Stimulated activated naive B cell treated with anti-CD40 and anti-IgM and Interleukin-4, amounts not matched to agents 10 μg/mL and 1 μg/mL and 100 μg/mL, for 72 hours (primary cell): ENCODE results near the gene TMPRSS13.

Experiments
- ATAC-seq, 2 donors: fragments of 150-1000 bp; cut with Tn5 transposase; replicated peaks; 2 replicates each; pipeline ENCODE4 v1.10.0; 2021; ENCODE audit warnings: moderate library complexity in 1 of 2
- DNase-seq: peaks from one replicate; pipeline ENCODE4 v3.0.0; 2021
- H3K27ac Mint-ChIP-seq: one replicate; pipeline ENCODE4 v1.8.0; 2022; ENCODE audit warnings: mild to moderate bottlenecking, mixed read lengths
- H3K27me3 Mint-ChIP-seq, 2 donors: one replicate each; pipeline ENCODE4 v1.8.0; 2022; ENCODE audit warnings: mixed read lengths in 2 of 2
- H3K36me3 Mint-ChIP-seq, 2 donors: one replicate each; pipeline ENCODE4 v1.8.0; 2022; ENCODE audit warnings: mixed read lengths in 2 of 2, mild to moderate bottlenecking in 1 of 2
- H3K4me1 Mint-ChIP-seq, 2 donors: one replicate each; pipeline ENCODE4 v1.8.0; 2022; ENCODE audit warnings: mixed read lengths in 2 of 2, mild to moderate bottlenecking in 1 of 2
- H3K4me3 Mint-ChIP-seq, 2 donors: one replicate each; pipeline ENCODE4 v1.8.0; 2022; ENCODE audit warnings: mild to moderate bottlenecking in 2 of 2, mixed read lengths in 2 of 2, moderate library complexity in 1 of 2
- H3K9me3 Mint-ChIP-seq, 2 donors: one replicate each; pipeline ENCODE4 v1.8.0; 2022; ENCODE audit warnings: mixed read lengths in 2 of 2, mild to moderate bottlenecking in 1 of 2

Gene TMPRSS13

DNA sequence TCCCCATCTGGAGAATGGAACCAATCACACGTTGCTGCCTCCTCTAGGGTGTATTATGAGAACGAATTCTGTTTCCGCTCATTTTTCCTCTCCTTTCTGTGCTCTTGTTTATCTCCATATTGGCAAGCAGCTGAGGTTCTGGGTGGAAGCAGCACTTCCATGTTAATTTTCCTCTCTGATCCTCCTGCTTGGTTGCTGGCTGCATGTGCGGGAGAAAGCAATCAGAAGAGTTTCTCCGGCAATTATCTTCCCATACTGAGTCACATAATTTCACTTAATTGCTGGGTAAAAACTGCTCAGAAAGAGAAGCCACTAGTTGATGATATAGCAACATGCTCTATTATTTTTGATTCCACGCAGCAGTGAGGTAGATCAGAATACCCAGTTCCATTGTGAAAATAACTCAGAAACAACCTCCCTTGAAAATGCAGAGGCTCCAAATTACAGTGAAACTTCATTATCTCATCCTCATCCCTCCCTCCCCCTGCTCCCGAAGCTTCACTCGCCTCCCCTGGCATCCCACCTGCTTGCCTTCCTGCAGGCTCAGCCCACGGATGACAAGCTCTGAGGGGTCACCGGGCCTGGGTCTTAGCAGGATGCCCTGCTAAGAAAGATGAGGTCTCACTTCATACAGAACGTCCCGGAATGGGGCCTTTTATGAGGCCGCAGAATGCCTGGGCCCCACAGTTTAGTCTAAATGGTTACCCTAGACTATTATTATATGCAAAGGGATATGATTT lies 73.1 kb downstream of the TMPRSS13 start:
- Mint-ChIP-seq H3K4me1 (peaks cover 0 to 1% of the 10 kb centered on the region in 2 donors), H3K27ac (no peak overlapping the region), H3K9me3 (peaks cover 2 to 8% of the 10 kb centered on the region in 2 donors), H3K4me3 (no peak overlapping the region), H3K36me3 (peaks cover 0 to 4% of the 10 kb centered on the region in 2 donors), H3K27me3 (peaks cover 46 to 67% of the 10 kb centered on the region in 2 donors)
- no peak for DNase-seq
- ATAC-seq: no peak

GRCh38 chr11:117855186-117855845 lies 73.9 kb downstream of the TMPRSS13 start:
- peaks cover 0 to 1% of the 10 kb centered on the region in 2 donors for H3K4me1 Mint-ChIP-seq
- no peak overlapping the region for H3K27ac Mint-ChIP-seq
- H3K9me3 Mint-ChIP-seq: peaks cover 2 to 8% of the 10 kb centered on the region in 2 donors
- H3K4me3 Mint-ChIP-seq: no peak overlapping the region
- H3K27me3 Mint-ChIP-seq: peaks cover 44 to 65% of the 10 kb centered on the region in 2 donors
- ATAC-seq (no peak), DNase-seq (no peak)
- H3K36me3 Mint-ChIP-seq: peaks cover 0 to 4% of the 10 kb centered on the region in 2 donors

- no peak overlapping the region for H3K4me3 Mint-ChIP-seq
- H3K36me3 Mint-ChIP-seq: peaks cover 0 to 4% of the 10 kb centered on the region in 2 donors
- DNase-seq: no peak
- ATAC-seq: no peak
- H3K27me3 Mint-ChIP-seq: peaks cover 41 to 59% of the 10 kb centered on the region in 2 donors
- H3K4me1 Mint-ChIP-seq: no peaks in the 10 kb centered on the region
- H3K9me3 Mint-ChIP-seq: peaks cover 2 to 8% of the 10 kb centered on the region in 2 donors
- no peak overlapping the region for H3K27ac Mint-ChIP-seq
Measured at GRCh38 chr11:117852309-117852708, 76.9 kb downstream of the TMPRSS13 start.

GRCh38 chr11:117851852-117852251 lies 77.3 kb downstream of the TMPRSS13 start:
- H3K27ac Mint-ChIP-seq: no peak overlapping the region
- peaks cover 0 to 4% of the 10 kb centered on the region in 2 donors for H3K36me3 Mint-ChIP-seq

DNA sequence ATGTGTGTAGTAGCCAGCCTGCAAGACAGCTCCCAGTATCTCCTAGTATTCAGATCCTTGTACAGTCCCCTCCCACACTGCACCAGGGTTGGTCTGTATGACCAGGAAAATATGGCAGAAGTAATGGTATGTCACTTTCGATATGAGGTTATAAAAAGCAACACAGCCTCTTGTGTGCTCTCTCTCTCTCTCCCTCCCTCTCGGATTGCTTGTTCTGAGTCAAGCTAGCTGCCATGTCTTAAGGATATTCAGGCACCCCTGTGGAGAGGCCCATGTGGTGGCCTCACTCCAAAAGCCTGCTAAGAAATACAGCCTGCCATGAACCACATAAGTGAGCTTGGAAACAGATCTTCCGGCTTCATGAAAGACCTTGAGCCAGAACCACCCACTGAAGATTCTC lies 78.1 kb downstream of the TMPRSS13 start:
- H3K36me3 Mint-ChIP-seq: peaks cover 0 to 4% of the 10 kb centered on the region in 2 donors
- no peaks in the 10 kb centered on the region for H3K4me1 Mint-ChIP-seq
- no peak overlapping the region for H3K27ac Mint-ChIP-seq
- peaks cover 2 to 8% of the 10 kb centered on the region in 2 donors for H3K9me3 Mint-ChIP-seq
- ATAC-seq (no peak), DNase-seq (no peak)
- H3K27me3 Mint-ChIP-seq: peaks cover 34 to 51% of the 10 kb centered on the region in 2 donors
- no peak overlapping the region for H3K4me3 Mint-ChIP-seq

More at GRCh38 chr11:117851852-117852251, 77.3 kb downstream of the TMPRSS13 start:
- DNase-seq (no peak), ATAC-seq (no peak)
- H3K4me1 Mint-ChIP-seq: no peaks in the 10 kb centered on the region
- H3K27me3 Mint-ChIP-seq: peaks cover 37 to 56% of the 10 kb centered on the region in 2 donors
- H3K9me3 Mint-ChIP-seq: peaks cover 2 to 8% of the 10 kb centered on the region in 2 donors
- no peak overlapping the region for H3K4me3 Mint-ChIP-seq
